Neural cell (in vitro differentiated cells): Measurements from ENCODE around the gene ZXDA. TPM values are rescaled to one million over a fixed set of nuclear protein-coding genes. Genes with fewer than 3 reads are reported as not detected.

ENCODE experiments used
- H2AFZ ChIP-seq: fragments of 200-600, 300-800 bp; sonication (generic), shearing (Covaris generic); 2 replicates; pipeline ENCODE4 v1.6.0; 2014; ENCODE audit warnings: low read depth, mild to moderate bottlenecking, antibody characterized with exemption, low read length, moderate library complexity
- H3F3A ChIP-seq: fragments of 200-600 bp; shearing (Covaris generic); 2 replicates; pipeline ENCODE4 v1.6.1; 2016; ENCODE audit warnings: mild to moderate bottlenecking, moderate library complexity, mixed read lengths, antibody characterized with exemption, low read length; ENCODE audit not compliant: insufficient read depth, poor library complexity, severe bottlenecking
- H3K27ac ChIP-seq: fragments of 200-600, 300-800 bp; sonication (generic), shearing (Covaris generic); 2 replicates; pipeline ENCODE4 v1.5.1; 2014; ENCODE audit warnings: mild to moderate bottlenecking, low read length, moderate library complexity
- H3K27me3 ChIP-seq: fragments of 300-800, 200-600 bp; sonication (generic), shearing (Covaris generic); 2 replicates; pipeline ENCODE4 v1.6.0; 2014; ENCODE audit warnings: mild to moderate bottlenecking, low read depth, low read length, moderate library complexity; ENCODE audit not compliant: insufficient read depth
- H3K36me3 ChIP-seq: fragments of 300-800, 200-600 bp; sonication (generic), shearing (Covaris generic); 2 replicates; pipeline ENCODE4 v1.5.1; 2014; ENCODE audit warnings: mild to moderate bottlenecking, antibody characterized with exemption, low read length, moderate library complexity; ENCODE audit not compliant: insufficient read depth
- H3K4me2 ChIP-seq: fragments of 300-800, 200-600 bp; sonication (generic), shearing (Covaris generic); 2 replicates; pipeline ENCODE4 v1.6.0; 2014; ENCODE audit warnings: mild to moderate bottlenecking, low read length
- H3K4me3 ChIP-seq: fragments of 300-800, 200-600 bp; sonication (generic), shearing (Covaris generic); 2 replicates; pipeline ENCODE4 v1.5.1; 2014; ENCODE audit warnings: mild to moderate bottlenecking, low read length, moderate library complexity
- H3K79me2 ChIP-seq: fragments of 200-600 bp; shearing (Covaris generic); replicated peaks from 2 replicates; pipeline ENCODE4 v1.6.0; 2014; ENCODE audit warnings: mild to moderate bottlenecking, low read length, moderate library complexity; ENCODE audit not compliant: insufficient read depth
- H3K9ac ChIP-seq: fragments of 300-800, 200-600 bp; sonication (generic), shearing (Covaris generic); 2 replicates; pipeline ENCODE4 v1.6.1; 2016; ENCODE audit warnings: mild to moderate bottlenecking, low read length, mixed read lengths
- H3K9me2 ChIP-seq: fragments of 200-600 bp; shearing (Covaris generic); 2 replicates; pipeline ENCODE4 v1.6.1; 2016; ENCODE audit warnings: mild to moderate bottlenecking, low read length, mixed read lengths; ENCODE audit not compliant: insufficient read depth
- H3K9me3 ChIP-seq: fragments of 200-600, 300-800 bp; sonication (generic), shearing (Covaris generic); 2 replicates; pipeline ENCODE4 v1.6.1; 2016; ENCODE audit warnings: mild to moderate bottlenecking, mixed run types, low read length, moderate library complexity, mixed read lengths
- H4K20me1 ChIP-seq: fragments of 200-600 bp; shearing (Covaris generic); 2 replicates; pipeline ENCODE4 v1.6.1; 2016; ENCODE audit warnings: mild to moderate bottlenecking, mixed run types; ENCODE audit not compliant: insufficient read depth
- CTCF ChIP-seq: fragments of 450-650 bp; IDR thresholded peaks from 2 replicates; pipeline ENCODE4 v1.5.1; 2014; ENCODE audit warnings: antibody characterized with exemption, mild to moderate bottlenecking, moderate library complexity; ENCODE audit not compliant: poor library complexity, severe bottlenecking
- EP300 ChIP-seq: fragments of 450-650 bp; conservative IDR thresholded peaks from 2 replicates; pipeline ENCODE4 v1.6.1; 2014; ENCODE audit warnings: antibody characterized with exemption, mild to moderate bottlenecking, moderate library complexity; ENCODE audit not compliant: poor library complexity, severe bottlenecking
- EZH2 ChIP-seq: fragments of 200-600, 300-800 bp; shearing (Covaris generic), sonication (generic); IDR thresholded peaks from 2 replicates; pipeline ENCODE4 v1.6.1; 2014; ENCODE audit warnings: antibody characterized with exemption, low read length, borderline replicate concordance, mild to moderate bottlenecking; ENCODE audit not compliant: insufficient read depth, poor library complexity, severe bottlenecking
- MXI1 ChIP-seq: fragments of 450-650 bp; conservative IDR thresholded peaks from 2 replicates; pipeline ENCODE4 v1.6.1; 2014; ENCODE audit warnings: antibody characterized with exemption, mild to moderate bottlenecking; ENCODE audit not compliant: poor library complexity, severe bottlenecking
- POLR2AphosphoS5 ChIP-seq: IDR thresholded peaks from 2 replicates; pipeline ENCODE4 v1.6.1; 2012
- RAD21 ChIP-seq: fragments of 450-650 bp; conservative IDR thresholded peaks from 2 replicates; pipeline ENCODE4 v1.6.1; 2014; ENCODE audit warnings: antibody characterized with exemption, mild to moderate bottlenecking, moderate library complexity
- SMC3 ChIP-seq: fragments of 450-650 bp; conservative IDR thresholded peaks from 2 replicates; pipeline ENCODE4 v1.6.1; 2014; ENCODE audit warnings: antibody characterized with exemption, mild to moderate bottlenecking, moderate library complexity; ENCODE audit not compliant: poor library complexity
- TAF1 ChIP-seq: IDR thresholded peaks from 2 replicates; pipeline ENCODE4 v1.6.1; 2012; ENCODE audit warnings: low read depth
- polyA plus RNA-seq: library from polyadenylated mRNA; depleted of rRNA; stranded (reverse); fragments of >200 nt; gene quantifications from 2 replicates; pipeline ENCODE4 v1.2.3, GENCODE V29; 2014
- TF ChIP-seq, protein P1 (sequence below): IDR thresholded peaks from 2 replicates; pipeline ENCODE4 v1.6.1; 2012; ENCODE audit warnings: borderline replicate concordance

ZXDA gene
- polyA plus RNA-seq, 1 donor from 2014 or later = not detected

DNA sequence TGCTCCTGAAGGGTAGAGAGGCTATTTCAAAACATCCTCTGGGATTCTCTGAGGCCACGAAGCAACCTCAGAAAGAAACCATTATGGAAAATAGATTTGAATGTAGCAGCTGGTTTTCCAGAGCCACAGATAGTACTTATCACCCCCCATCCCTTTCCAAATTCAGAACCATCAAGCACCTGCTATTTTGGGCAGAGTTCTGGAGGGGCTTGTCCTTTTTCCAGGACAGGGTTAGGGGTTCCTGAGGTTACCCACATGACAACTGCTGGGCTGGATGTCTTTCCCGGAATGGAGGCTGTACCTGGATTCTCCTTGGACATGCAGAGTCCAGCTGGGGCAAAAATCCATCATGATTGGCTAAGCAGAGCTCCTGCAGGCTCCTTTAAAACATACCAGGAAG is 22.0 kb upstream of the ZXDA start:
- Histone ChIP-seq H3K79me2 (no peaks in the 10 kb centered on the region), H3K27me3 (no peaks in the 10 kb centered on the region), H3F3A (no peaks in the 10 kb centered on the region), H3K27ac (no peak overlapping the region), H3K36me3 (no peaks in the 10 kb centered on the region), H3K9me3 (no peaks in the 10 kb centered on the region), H3K9ac (no peak overlapping the region), H2AFZ (no peak overlapping the region), H4K20me1 (no peaks in the 10 kb centered on the region), H3K4me2 (no peak overlapping the region), H3K4me3 (no peak overlapping the region), H3K9me2 (no peaks in the 10 kb centered on the region)
- TF ChIP-seq RAD21 (no peak), SMC3 (no peak), TAF1 (no peak), CTCF (no peak), MXI1 (no peak), POLR2AphosphoS5 (no peak), EP300 (no peak), EZH2 (no peak)
- TF ChIP-seq, protein P1, sequence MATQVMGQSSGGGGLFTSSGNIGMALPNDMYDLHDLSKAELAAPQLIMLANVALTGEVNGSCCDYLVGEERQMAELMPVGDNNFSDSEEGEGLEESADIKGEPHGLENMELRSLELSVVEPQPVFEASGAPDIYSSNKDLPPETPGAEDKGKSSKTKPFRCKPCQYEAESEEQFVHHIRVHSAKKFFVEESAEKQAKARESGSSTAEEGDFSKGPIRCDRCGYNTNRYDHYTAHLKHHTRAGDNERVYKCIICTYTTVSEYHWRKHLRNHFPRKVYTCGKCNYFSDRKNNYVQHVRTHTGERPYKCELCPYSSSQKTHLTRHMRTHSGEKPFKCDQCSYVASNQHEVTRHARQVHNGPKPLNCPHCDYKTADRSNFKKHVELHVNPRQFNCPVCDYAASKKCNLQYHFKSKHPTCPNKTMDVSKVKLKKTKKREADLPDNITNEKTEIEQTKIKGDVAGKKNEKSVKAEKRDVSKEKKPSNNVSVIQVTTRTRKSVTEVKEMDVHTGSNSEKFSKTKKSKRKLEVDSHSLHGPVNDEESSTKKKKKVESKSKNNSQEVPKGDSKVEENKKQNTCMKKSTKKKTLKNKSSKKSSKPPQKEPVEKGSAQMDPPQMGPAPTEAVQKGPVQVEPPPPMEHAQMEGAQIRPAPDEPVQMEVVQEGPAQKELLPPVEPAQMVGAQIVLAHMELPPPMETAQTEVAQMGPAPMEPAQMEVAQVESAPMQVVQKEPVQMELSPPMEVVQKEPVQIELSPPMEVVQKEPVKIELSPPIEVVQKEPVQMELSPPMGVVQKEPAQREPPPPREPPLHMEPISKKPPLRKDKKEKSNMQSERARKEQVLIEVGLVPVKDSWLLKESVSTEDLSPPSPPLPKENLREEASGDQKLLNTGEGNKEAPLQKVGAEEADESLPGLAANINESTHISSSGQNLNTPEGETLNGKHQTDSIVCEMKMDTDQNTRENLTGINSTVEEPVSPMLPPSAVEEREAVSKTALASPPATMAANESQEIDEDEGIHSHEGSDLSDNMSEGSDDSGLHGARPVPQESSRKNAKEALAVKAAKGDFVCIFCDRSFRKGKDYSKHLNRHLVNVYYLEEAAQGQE = no peak

- H2AFZ ChIP-seq = no peak overlapping the region
- no peaks in the 10 kb centered on the region for H4K20me1 ChIP-seq
- H3F3A ChIP-seq = no peaks in the 10 kb centered on the region
- H3K79me2 ChIP-seq = no peaks in the 10 kb centered on the region
- no peaks in the 10 kb centered on the region for H3K9me3 ChIP-seq
- no peaks in the 10 kb centered on the region for H3K36me3 ChIP-seq
- H3K4me3 ChIP-seq = no peak overlapping the region
- H3K4me2 ChIP-seq = no peak overlapping the region
- H3K9me2 ChIP-seq = no peaks in the 10 kb centered on the region
- no peaks in the 10 kb centered on the region for H3K27me3 ChIP-seq
- TF ChIP-seq EP300 (no peak), POLR2AphosphoS5 (no peak), CTCF (no peak), EZH2 (no peak), RAD21 (no peak), MXI1 (no peak), TAF1 (no peak), SMC3 (no peak)
- TF ChIP-seq, protein P1 = no peak
- no peak overlapping the region for H3K27ac ChIP-seq
- no peak overlapping the region for H3K9ac ChIP-seq
These were observed 19.8 kb upstream of the ZXDA start for GRCh38 chrX:57930051-57930450.
